Measurements from ENCODE around the gene RAPGEF2. TPM values are rescaled to one million over a fixed set of nuclear protein-coding genes. Genes with fewer than 3 reads are reported as not detected.

RAPGEF2 gene
- total and polyA plus RNA-seq, 10 of the 15 experiments (the other 5 are each of a cell fraction or from before 2014, with no cell fraction given) = 0.31 to 24.0 (median 2.9) TPM

DNA sequence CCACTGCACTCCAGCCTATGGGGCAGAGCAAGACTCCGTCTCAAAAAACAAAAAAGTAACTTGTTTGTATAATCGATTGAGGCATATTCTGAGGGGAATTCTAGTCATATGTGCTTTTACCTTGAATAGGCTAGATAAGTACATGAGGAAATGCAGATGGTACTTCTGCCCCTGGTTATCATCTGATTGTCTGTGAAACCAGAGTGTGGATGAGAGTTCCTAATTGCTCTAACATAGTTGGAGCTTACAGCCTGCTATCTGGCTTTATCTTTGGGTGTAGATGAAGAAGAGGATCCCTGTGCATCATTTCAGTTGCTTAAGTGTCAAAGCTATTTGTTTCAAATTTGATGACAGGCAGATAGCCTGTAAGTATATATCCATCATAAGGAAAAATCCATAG, 205.1 kb downstream of the RAPGEF2 start:
- Histone ChIP-seq H3K9me3 (replicated peaks; ENCODE audit: control insufficient read depth, insufficient read depth, low read length) (peaks cover 2% of the 10 kb centered on the region; the same call in 1 of the 3 replicates), H3K4me3 (no peak overlapping the region), H3K4me2 (ENCODE audit: control insufficient read depth, insufficient read depth) (no peak overlapping the region), H3K9ac (ENCODE audit: control insufficient read depth, insufficient read depth, low read length) (no peak overlapping the region), H3K79me2 (ENCODE audit: control insufficient read depth, insufficient read depth, low read length) (no peaks in the 10 kb centered on the region), H3K27ac (ENCODE audit: control insufficient read depth, insufficient read depth) (no peak overlapping the region), H3K4me1 (ENCODE audit: control insufficient read depth, insufficient read depth, low read length) (no peaks in the 10 kb centered on the region), H4K20me1 (ENCODE audit: control insufficient read depth, insufficient read depth) (no peaks in the 10 kb centered on the region), H2AFZ (ENCODE audit: control insufficient read depth, low read depth, low read length) (no peak overlapping the region), H3K27me3 (replicated peaks in 1 of 2; ENCODE audit: control insufficient read depth in 2 of 2, insufficient read depth in 2 of 2, low read length in 1 of 2) (no peaks in the 10 kb centered on the region), H3K36me3 (ENCODE audit: control insufficient read depth in 2 of 2, insufficient read depth in 2 of 2, low read length in 1 of 2) (no peaks in the 10 kb centered on the region)
- CTCF ChIA-PET = no interaction called here
- in situ Hi-C loops (cut with MboI) (no loop called here), intact Hi-C loops (cut with micrococcal nuclease; ENCODE audit: unreplicated experiment) (no loop called here)
- POLR2A ChIA-PET = no interaction called here
- no peak for FAIRE-seq
- TF ChIP-seq IKZF1 (conservative IDR thresholded peaks at IDR 0.05) = no peak
- no peak for TF ChIP-seq POLR2AphosphoS2 (IDR thresholded peaks at IDR 0.05; ENCODE audit: low read depth, low read length)
- TF ChIP-seq KDM1A (IDR thresholded peaks at IDR 0.05; ENCODE audit: borderline replicate concordance) = no peak
- no peak for TF ChIP-seq SMC3 (IDR thresholded peaks at IDR 0.05; ENCODE audit: borderline replicate concordance, low read length)
- no peak for TF ChIP-seq MEF2B (IDR thresholded peaks at IDR 0.05; ENCODE audit: partially characterized antibody, poor library complexity, severe bottlenecking)
- TF ChIP-seq, protein P1, sequence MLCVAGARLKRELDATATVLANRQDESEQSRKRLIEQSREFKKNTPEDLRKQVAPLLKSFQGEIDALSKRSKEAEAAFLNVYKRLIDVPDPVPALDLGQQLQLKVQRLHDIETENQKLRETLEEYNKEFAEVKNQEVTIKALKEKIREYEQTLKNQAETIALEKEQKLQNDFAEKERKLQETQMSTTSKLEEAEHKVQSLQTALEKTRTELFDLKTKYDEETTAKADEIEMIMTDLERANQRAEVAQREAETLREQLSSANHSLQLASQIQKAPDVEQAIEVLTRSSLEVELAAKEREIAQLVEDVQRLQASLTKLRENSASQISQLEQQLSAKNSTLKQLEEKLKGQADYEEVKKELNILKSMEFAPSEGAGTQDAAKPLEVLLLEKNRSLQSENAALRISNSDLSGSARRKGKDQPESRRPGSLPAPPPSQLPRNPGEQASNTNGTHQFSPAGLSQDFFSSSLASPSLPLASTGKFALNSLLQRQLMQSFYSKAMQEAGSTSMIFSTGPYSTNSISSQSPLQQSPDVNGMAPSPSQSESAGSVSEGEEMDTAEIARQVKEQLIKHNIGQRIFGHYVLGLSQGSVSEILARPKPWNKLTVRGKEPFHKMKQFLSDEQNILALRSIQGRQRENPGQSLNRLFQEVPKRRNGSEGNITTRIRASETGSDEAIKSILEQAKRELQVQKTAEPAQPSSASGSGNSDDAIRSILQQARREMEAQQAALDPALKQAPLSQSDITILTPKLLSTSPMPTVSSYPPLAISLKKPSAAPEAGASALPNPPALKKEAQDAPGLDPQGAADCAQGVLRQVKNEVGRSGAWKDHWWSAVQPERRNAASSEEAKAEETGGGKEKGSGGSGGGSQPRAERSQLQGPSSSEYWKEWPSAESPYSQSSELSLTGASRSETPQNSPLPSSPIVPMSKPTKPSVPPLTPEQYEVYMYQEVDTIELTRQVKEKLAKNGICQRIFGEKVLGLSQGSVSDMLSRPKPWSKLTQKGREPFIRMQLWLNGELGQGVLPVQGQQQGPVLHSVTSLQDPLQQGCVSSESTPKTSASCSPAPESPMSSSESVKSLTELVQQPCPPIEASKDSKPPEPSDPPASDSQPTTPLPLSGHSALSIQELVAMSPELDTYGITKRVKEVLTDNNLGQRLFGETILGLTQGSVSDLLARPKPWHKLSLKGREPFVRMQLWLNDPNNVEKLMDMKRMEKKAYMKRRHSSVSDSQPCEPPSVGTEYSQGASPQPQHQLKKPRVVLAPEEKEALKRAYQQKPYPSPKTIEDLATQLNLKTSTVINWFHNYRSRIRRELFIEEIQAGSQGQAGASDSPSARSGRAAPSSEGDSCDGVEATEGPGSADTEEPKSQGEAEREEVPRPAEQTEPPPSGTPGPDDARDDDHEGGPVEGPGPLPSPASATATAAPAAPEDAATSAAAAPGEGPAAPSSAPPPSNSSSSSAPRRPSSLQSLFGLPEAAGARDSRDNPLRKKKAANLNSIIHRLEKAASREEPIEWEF (IDR thresholded peaks at IDR 0.05; ENCODE audit: insufficient replicate concordance, low read depth, low read length) = no peak
- TF ChIP-seq PAX5 (IDR thresholded peaks at IDR 0.05; ENCODE audit: borderline replicate concordance, low read depth, low read length) = no peak
- TF ChIP-seq CBFB (IDR thresholded peaks at IDR 0.05; ENCODE audit: low read depth) = no peak
- ATAC-seq = no peak
- no TSS peak for BruUV-seq (replicated peaks)
- WGBS (ENCODE audit: insufficient coverage, insufficient replicate concordance, low lambda C conversion rate, missing lambda C conversion rate) = 97% methylated on average over 2 of the region's 2 CpGs
- RAD21 ChIA-PET (ENCODE audit: unreplicated experiment) = no interaction called here
- SMC1A ChIA-PET (ENCODE audit: uncharacterized antibody, unreplicated experiment) = interaction anchor here (1.8 kb wide), 1 partner anchor 10 kb away, joined by 6 read pairs; no protein-coding TSS in a partner anchor
- no peak for DNase-seq (ENCODE audit: low read depth, low spot score)
